ENCODE measurements around the gene FAM210A.
A peak's percentile ranks its signal among the peaks of the same experiment; 100 is the strongest.

FAM210A gene

DNA sequence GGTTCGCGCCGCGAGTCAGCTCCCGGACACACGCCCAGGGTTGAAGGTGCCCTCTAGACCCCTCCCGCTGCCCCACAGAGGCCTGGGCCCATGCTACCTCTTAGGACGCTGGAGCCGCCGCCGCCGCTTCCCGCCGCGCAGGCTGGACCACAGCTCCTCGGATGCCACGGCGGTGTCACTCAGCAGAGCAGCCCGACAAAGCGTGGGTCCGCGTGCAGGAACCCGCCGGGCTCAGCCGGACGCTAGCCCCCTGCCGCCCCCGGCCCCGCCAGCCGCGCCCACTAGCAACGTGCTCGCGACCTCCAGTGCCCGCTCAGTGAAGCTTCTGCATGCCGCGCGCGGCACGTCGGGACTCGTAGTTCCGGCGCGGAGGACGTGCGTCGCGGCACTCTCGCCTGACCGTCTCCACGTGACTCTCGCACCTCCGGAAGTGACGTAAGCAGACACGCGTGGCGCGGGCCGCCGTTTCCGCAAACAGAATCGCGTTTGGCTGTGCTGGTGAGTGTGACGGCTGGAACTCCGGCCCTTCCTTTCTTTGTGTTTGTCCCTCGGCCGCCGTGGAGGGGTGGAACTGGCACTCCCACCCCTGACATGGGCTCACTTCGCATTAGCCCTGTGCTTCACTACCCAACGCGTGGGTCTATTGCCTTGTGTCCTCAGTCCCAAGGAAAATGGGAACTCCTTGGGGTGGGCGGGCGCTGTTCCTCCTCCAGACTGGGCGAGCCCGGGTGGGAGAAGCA, at the start of gene FAM210A, which contains the start of gene RNMT:
Gene FAM210A, minus strand, starts transcription at position 327 of the 740 bp plus-strand sequence. CDS start 44,481 bp downstream, outside the sequence.
Gene RNMT, plus strand, starts transcription at position 442 of the 740 bp plus-strand sequence. CDS start 4,845 bp downstream, outside the sequence.
- TF ChIP-seq CTCF (IDR thresholded peaks at IDR 0.05; ENCODE audit: low read depth, low read length) (peak; percentile 27; the same call in 1 of the 2 replicates), EZH2phosphoT487 (IDR thresholded peaks at IDR 0.05; ENCODE audit: low read depth) (no peak)
- Histone ChIP-seq H4K20me1 (ENCODE audit: insufficient read depth, low read length) (peaks cover 28% of the 10 kb centered on the region), H2AFZ (ENCODE audit: low read depth, low read length) (peak within 1 kb of the TSS; percentile 83; the same call in 1 of the 2 replicates)

GRCh38 chr18:13775058-13775457, 48.7 kb upstream of the FAM210A start:
- H3K4me1 ChIP-seq (ENCODE audit: low read length) = no peaks in the 10 kb centered on the region
- TF ChIP-seq CTCF (IDR thresholded peaks at IDR 0.05; ENCODE audit: low read depth, low read length) = no peak
- no peak for TF ChIP-seq EZH2phosphoT487 (IDR thresholded peaks at IDR 0.05; ENCODE audit: low read depth)
- H3K36me3 ChIP-seq (replicated peaks; ENCODE audit: low read depth, low read length) = no peaks in the 10 kb centered on the region
- H3K9ac ChIP-seq (ENCODE audit: low read length) = no peak overlapping the region
- no peaks in the 10 kb centered on the region for H3K79me2 ChIP-seq (ENCODE audit: low read length)
- H3K27ac ChIP-seq (ENCODE audit: low read length) = no peak overlapping the region
- no peak overlapping the region for H3K4me3 ChIP-seq (ENCODE audit: low read length)
- H3K4me2 ChIP-seq (ENCODE audit: low read length) = no peak overlapping the region
- no peaks in the 10 kb centered on the region for H3K27me3 ChIP-seq (ENCODE audit: low read depth, low read length)
- no peak overlapping the region for H2AFZ ChIP-seq (ENCODE audit: low read depth, low read length)
- no peaks in the 10 kb centered on the region for H3K9me3 ChIP-seq (ENCODE audit: insufficient read depth, low read length)
- H4K20me1 ChIP-seq (ENCODE audit: insufficient read depth, low read length) = no peaks in the 10 kb centered on the region

More for the DNA sequence above, at the start of gene FAM210A, which contains the start of gene RNMT:
- Histone ChIP-seq H3K4me2 (ENCODE audit: low read length) (peak within 1 kb of the TSS; percentile 89), H3K27me3 (ENCODE audit: low read depth, low read length) (no peaks in the 10 kb centered on the region), H3K4me3 (ENCODE audit: low read length) (peak within 1 kb of the TSS; percentile 95), H3K4me1 (ENCODE audit: low read length) (peaks cover 13% of the 10 kb centered on the region), H3K27ac (ENCODE audit: low read length) (peak within 1 kb of the TSS; percentile 30), H3K79me2 (ENCODE audit: low read length) (peaks cover 97% of the 10 kb centered on the region), H3K9ac (ENCODE audit: low read length) (peak within 1 kb of the TSS; percentile 85), H3K36me3 (replicated peaks; ENCODE audit: low read depth, low read length) (peaks cover 23% of the 10 kb centered on the region), H3K9me3 (ENCODE audit: insufficient read depth, low read length) (no peaks in the 10 kb centered on the region)

- H2AFZ ChIP-seq (ENCODE audit: low read depth, low read length) = no peak overlapping the region
- peaks cover 55% of the 10 kb centered on the region for H3K36me3 ChIP-seq (replicated peaks; ENCODE audit: low read depth, low read length)
- H3K79me2 ChIP-seq (ENCODE audit: low read length) = no peaks in the 10 kb centered on the region
- no peak overlapping the region for H3K4me3 ChIP-seq (ENCODE audit: low read length)
- H4K20me1 ChIP-seq (ENCODE audit: insufficient read depth, low read length) = no peaks in the 10 kb centered on the region
- no peaks in the 10 kb centered on the region for H3K27me3 ChIP-seq (ENCODE audit: low read depth, low read length)
- no peaks in the 10 kb centered on the region for H3K9me3 ChIP-seq (ENCODE audit: insufficient read depth, low read length)
- TF ChIP-seq CTCF (IDR thresholded peaks at IDR 0.05; ENCODE audit: low read depth, low read length) = no peak
- TF ChIP-seq EZH2phosphoT487 (IDR thresholded peaks at IDR 0.05; ENCODE audit: low read depth) = no peak
- no peak overlapping the region for H3K27ac ChIP-seq (ENCODE audit: low read length)
- H3K4me2 ChIP-seq (ENCODE audit: low read length) = no peak overlapping the region
- H3K4me1 ChIP-seq (ENCODE audit: low read length) = peaks cover 13% of the 10 kb centered on the region
- no peak overlapping the region for H3K9ac ChIP-seq (ENCODE audit: low read length)
Measured at GRCh38 chr18:13762690-13763439, 36.5 kb upstream of the FAM210A start.

DNA sequence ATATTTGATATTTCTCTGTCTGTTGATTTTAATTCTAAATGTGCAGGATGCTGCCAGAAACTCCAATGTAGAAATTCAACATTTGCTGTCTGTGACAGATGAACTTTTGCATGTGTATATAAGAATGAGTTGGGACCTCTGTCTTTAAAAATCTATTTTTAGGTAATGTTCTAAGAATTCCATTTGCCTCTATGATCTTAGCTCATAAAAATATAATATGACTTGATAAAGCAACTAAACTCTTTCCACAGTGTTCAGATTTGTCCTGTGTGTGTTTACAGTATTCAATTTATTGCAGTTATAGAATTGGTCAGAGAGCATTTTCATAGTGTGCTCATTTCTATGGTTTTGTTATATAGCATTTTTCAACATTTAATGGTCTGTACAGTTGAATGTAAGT, 33.7 kb upstream of the FAM210A start:
- no peak for TF ChIP-seq CTCF (IDR thresholded peaks at IDR 0.05; ENCODE audit: low read depth, low read length)
- no peak for TF ChIP-seq EZH2phosphoT487 (IDR thresholded peaks at IDR 0.05; ENCODE audit: low read depth)

More for the DNA sequence above, 33.7 kb upstream of the FAM210A start:
- no peak overlapping the region for H2AFZ ChIP-seq (ENCODE audit: low read depth, low read length)
- peaks cover 13% of the 10 kb centered on the region for H3K4me1 ChIP-seq (ENCODE audit: low read length)
- H3K9ac ChIP-seq (ENCODE audit: low read length) = no peak overlapping the region
- no peaks in the 10 kb centered on the region for H4K20me1 ChIP-seq (ENCODE audit: insufficient read depth, low read length)
- H3K9me3 ChIP-seq (ENCODE audit: insufficient read depth, low read length) = no peaks in the 10 kb centered on the region
- no peak overlapping the region for H3K4me3 ChIP-seq (ENCODE audit: low read length)
- H3K79me2 ChIP-seq (ENCODE audit: low read length) = no peaks in the 10 kb centered on the region
- peaks cover 74% of the 10 kb centered on the region for H3K36me3 ChIP-seq (replicated peaks; ENCODE audit: low read depth, low read length)
- H3K4me2 ChIP-seq (ENCODE audit: low read length) = no peak overlapping the region
- H3K27me3 ChIP-seq (ENCODE audit: low read depth, low read length) = no peaks in the 10 kb centered on the region
- no peak overlapping the region for H3K27ac ChIP-seq (ENCODE audit: low read length)

All from OCI-LY3 (cell line).